GM21723 (cell line): ENCODE measurements around the gene FRAS1.
"Not testable (repeated sequence)": the region's sequence is repeated elsewhere in the genome, so short reads cannot be mapped to it uniquely, and the experiment has no call there.

Experiments
- ATAC-seq: cut with Tn5 transposase; IDR thresholded peaks from one replicate; pipeline ENCODE4 v1.9.1; 2021; ENCODE audit warnings: mild to moderate bottlenecking, moderate library complexity; ENCODE audit not compliant: unreplicated experiment

The FRAS1 gene

DNA sequence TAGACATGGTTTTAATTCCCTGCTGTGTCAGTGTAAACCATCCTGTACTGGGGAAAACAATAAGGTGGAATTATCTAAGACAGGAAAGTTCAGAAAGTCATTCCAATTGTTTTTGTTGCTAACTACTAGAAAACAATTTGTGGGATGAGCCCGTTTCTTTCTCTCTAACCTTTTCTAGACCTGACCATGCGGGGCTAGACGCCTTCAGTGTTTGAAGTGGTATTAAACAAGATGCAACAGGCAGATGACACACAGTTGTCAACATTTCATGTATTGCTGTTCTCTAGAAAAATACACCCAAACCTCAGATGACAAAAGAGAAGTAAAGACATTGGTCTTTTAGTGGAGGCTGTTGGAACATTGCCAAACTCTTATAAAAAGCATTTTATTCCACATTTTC, 105.7 kb downstream of the FRAS1 start:
- ATAC-seq = no peak

DNA sequence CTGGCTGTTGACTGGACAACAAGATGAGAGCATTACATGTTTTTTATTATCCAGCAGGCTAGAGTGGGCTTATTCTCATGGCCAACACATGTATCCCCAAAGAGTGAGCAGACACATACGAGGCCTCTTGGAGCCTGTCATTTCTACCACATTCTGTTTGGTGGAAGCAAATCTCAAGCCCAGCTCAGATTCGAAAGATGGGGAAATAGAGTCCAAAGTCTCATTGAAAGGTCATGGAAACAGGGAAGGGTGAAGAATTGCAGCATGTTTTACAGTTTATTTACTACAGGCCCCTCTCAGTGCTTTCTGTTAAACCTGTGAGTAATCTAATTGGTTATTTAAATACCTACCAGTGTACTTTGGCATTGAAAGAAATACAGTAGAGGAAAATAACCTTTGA, 108.6 kb downstream of the FRAS1 start:
- no peak for ATAC-seq

DNA sequence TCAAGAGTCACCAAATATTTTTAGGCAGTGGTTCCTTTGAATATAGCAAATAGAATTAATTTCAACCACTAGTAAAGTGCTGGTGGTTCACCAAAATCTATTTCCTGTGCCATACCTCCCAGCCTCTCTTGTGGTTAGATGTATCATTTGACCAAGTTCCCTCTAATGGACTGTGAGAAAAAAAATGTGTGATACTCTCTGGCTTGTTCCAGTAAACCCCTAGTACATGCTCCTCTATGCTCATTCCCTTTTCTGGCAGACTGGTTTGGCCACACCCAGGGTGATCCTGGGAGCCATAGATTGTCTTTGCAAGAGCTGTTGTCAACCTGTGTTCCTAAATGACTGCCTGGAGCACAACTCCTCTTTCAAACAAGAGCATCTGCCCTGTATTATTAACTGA, 109.5 kb downstream of the FRAS1 start:
- ATAC-seq = no peak

- no peak for ATAC-seq
Measured at GRCh38 chr4:78167510-78167909, 110.4 kb downstream of the FRAS1 start.

- no peak for ATAC-seq
Measured at GRCh38 chr4:78168029-78168428, 110.9 kb downstream of the FRAS1 start.

DNA sequence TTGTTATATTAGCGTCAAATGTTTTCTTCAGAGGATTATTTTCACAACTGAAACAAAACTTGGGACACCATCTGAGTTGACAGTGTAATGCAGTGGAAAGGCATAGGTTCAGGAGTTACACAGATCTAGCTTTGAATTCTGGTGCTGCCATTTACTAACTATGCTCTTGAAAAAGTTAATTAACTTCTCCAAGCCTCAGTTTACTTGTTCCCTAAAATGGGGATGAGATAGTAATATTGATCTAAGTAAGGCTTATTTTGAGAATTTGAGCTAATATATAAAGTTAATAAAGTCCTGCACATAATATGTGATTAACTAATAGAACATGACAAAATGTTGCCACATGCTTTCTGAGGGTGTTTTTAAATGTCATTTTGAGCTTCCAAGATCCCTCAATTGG, 112.6 kb downstream of the FRAS1 start:
- no peak for ATAC-seq

- ATAC-seq = no peak
Measured at GRCh38 chr4:78171482-78171881, 114.4 kb downstream of the FRAS1 start.

DNA sequence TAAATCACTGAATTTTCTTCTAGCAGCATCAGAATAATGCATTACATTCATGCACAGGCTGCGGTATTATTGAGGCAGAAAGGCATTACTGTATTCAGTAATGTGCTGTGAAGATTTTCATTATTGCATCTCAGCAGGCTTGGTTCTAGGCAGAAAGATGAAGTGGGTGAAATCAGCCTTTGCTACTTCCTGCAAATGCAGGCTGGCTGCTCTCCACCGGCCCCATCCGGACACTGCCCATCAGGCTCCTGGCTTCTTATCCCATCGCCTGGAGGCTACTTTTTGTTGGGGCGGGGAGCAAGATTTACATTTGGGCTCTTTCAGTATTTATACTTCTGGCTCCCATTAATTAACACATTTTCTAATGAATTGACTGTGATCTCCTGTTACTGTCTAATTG, 117.8 kb downstream of the FRAS1 start:
- no peak for ATAC-seq

GRCh38 chr4:78179196-78179595, 122.1 kb downstream of the FRAS1 start:
- ATAC-seq = no peak

GRCh38 chr4:78181681-78182234, 124.6 kb downstream of the FRAS1 start:
- not testable (repeated sequence) for ATAC-seq

DNA sequence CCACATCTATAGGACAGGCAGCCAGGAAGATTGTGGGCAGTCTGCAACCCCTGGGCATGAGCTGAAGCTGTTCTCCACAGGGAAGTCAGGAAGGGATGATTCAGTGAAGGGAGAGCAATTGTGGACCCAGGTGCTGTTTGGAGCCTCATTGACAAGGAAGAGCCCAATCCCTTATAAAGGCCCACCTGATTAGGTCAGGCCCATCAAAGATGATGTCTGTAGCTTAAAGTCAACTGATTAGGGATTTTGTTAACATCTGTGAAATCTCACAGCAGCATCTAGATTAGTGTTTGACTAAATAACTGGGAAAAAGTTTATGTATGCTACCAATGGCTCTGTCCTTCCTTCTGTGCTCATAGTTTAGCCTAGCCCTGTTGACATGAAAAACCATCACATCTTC, 127.5 kb downstream of the FRAS1 start:
- no peak for ATAC-seq

- no peak for ATAC-seq
Measured at GRCh38 chr4:78185117-78185516, 128.0 kb downstream of the FRAS1 start.

DNA sequence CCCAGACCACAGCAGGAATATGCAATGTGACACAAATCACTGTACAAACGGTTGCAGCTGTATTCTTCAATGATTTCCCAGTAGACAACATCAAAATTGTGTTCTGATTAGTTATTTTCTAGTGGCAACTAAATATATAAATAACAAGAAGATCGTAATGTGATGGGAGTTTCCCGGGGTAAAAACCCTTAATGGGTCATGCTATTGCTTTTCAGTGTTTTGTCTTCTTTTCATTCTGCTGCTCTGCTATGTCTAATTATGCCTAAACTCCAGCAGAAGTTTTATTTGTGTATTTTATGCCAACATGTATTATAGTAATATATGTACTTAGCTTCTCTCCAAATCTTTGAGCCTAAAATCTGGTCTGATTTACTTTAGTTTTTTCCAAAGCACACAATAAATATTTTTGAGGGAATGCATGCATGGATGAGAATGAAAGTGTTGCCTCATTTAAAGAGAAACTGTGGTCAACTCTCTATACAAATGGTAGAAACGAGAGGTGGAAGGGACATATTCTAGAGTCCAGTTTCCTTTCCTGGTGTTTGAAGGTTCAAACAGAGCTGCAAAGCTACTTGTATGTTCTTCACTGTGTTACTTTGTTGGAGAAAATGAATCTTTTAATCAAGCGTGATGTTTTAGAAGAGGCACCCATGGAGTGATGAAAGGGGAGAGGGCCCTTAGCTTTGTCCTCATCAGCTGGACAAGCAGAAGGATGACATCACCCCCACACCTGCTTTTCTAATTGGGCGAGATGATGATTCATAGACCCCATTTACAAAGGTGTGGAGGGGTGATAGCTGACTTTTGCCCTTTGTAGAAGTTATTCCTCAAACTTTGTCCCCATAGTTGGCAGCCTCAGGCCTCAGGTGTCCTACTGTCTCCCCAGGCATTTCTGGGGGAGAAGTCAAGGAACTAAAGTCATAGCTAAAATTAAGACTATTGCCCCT, 129.7 kb downstream of the FRAS1 start:
- no peak for ATAC-seq

DNA sequence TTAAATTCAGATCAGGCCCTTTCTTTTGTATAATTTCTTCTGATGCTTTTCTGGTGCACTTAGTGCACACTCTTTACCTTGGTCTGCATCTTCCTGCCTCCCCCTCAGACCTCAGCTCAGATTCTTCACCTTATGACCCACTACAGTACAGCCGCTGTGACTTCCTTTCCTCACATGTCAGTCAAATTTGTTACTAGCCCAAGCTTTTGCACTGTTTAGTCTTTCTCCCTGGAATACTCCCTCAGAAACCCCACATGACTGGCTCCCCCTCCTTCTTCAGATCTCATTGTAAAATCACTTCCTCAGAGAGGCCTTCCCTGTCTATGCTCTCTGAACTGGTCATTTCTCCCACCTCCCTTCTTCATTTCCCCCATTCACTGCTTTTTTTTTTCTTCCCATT, 132.9 kb downstream of the FRAS1 start:
- ATAC-seq = no peak

GRCh38 chr4:78190595-78190994, 133.5 kb downstream of the FRAS1 start:
- ATAC-seq = no peak

DNA sequence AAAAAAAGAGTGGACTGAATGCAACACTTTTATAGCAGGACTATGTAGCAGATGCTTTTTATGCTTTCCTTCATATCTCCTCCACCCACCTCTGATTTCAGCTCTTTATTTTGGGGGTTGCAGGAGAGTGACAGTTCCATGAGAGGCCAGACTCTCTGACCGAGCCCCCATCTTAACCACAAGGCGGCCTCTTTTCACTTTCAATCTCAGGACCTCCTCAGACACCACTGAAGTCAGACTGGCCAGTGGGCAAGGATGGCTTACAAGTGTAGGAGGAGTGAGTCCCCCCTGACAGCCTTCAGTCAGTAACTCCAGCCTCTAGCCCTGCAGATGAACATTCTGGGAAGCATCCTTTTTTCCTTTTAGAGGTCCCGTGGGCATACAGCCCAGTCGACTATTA, 140.8 kb downstream of the FRAS1 start:
- ATAC-seq = no peak

- ATAC-seq = no peak
Measured at GRCh38 chr4:78199984-78200383, 142.9 kb downstream of the FRAS1 start.

DNA sequence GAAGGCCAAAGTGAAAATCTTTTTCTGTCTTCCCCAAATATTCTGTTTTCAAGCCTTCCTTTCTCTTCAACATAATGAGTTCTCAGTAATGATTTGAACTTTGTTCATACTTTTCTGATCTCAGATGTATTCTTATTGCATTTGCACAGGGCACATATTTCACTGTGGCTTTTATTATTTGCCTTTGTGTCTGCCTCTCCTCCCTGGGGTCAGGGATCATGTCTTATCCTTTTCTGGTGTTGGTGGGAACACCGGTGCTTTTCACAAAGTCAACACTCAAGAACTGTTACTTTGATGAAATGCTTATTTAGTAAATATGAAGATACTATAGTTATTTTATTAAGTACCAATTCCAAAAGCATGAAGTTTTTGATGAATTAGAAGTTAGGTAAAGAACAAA, 143.8 kb downstream of the FRAS1 start:
- no peak for ATAC-seq

- ATAC-seq = no peak
Measured at GRCh38 chr4:78204176-78204575, 147.1 kb downstream of the FRAS1 start.

GRCh38 chr4:78205591-78205990, 148.5 kb downstream of the FRAS1 start:
- ATAC-seq = no peak

DNA sequence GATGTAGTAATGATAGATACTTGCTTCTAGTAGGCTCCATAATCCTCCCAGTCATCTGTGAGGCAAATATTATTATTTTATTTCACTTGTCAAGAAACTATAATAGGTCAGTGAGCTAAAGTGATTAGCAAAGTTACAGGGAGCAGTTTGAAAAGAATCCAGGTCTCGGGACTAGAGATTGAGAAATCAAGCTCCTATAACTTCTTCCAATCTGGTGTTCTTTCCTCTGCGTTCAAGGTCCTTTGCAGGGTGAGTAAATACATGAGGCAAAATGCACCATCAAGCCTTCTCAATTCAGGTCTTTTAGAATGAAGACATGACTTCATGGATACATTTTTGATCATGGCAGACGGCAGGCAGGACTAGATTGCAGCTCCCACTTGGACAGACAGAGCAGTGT, 150.4 kb downstream of the FRAS1 start:
- ATAC-seq = no peak

DNA sequence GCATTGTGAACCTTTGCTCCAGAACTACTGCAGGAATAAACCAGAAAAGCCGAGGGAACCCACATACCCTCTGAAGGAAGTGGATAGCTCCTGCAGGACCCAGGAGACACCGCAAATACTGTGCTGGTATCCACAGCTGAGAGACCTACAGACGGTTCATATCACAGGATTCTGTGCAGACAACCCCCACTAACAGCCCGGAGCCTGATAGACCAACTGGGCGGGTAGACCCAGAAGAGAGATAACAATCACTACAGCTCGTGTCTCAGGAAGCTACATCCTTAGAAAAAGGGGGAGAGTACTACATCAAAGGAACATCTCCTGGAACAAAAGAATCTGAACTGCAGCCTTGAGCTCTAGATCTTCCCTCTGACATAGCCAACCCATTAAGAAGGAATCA, 150.8 kb downstream of the FRAS1 start:
- ATAC-seq = no peak

- ATAC-seq = not testable (repeated sequence)
Measured at GRCh38 chr4:78208896-78209295, 151.8 kb downstream of the FRAS1 start.
